Measurements from ENCODE around the gene BTBD6.
"Not testable (repeated sequence)": the region's sequence is repeated elsewhere in the genome, so short reads cannot be mapped to it uniquely, and the experiment has no call there.

Gene BTBD6

GRCh38 chr14:105261781-105262180 lies 13.4 kb downstream of the BTBD6 start:
- no peak for FAIRE-seq
- no peak for DNase-seq (ENCODE audit: insufficient read length, low spot score)

- DNase-seq (ENCODE audit: insufficient read length, low spot score), result no peak
- no peak for FAIRE-seq
These were observed 19.7 kb downstream of the BTBD6 start for GRCh38 chr14:105267820-105268548.

GRCh38 chr14:105268736-105269354 lies 20.5 kb downstream of the BTBD6 start:
- no peak for FAIRE-seq
- DNase-seq (ENCODE audit: insufficient read length, low spot score), result no peak

- FAIRE-seq (no peak), DNase-seq (ENCODE audit: insufficient read length, low spot score) (no peak)
These were observed 21.1 kb downstream of the BTBD6 start for GRCh38 chr14:105269405-105269804.

- FAIRE-seq, result no peak
These were observed 23.0 kb downstream of the BTBD6 start for GRCh38 chr14:105271224-105271890.

GRCh38 chr14:105272623-105273022 lies 24.3 kb downstream of the BTBD6 start:
- FAIRE-seq (no peak), DNase-seq (ENCODE audit: insufficient read length, low spot score) (no peak)

More at GRCh38 chr14:105271224-105271890, 23.0 kb downstream of the BTBD6 start:
- DNase-seq (ENCODE audit: insufficient read length, low spot score), result no peak

GRCh38 chr14:105273062-105273461 lies 24.7 kb downstream of the BTBD6 start:
- FAIRE-seq (no peak), DNase-seq (ENCODE audit: insufficient read length, low spot score) (no peak)

- FAIRE-seq, result peak; percentile 28
- no peak for DNase-seq (ENCODE audit: insufficient read length, low spot score)
These were observed 26.3 kb downstream of the BTBD6 start for GRCh38 chr14:105274637-105275036.

GRCh38 chr14:105275267-105275946 lies 27.1 kb downstream of the BTBD6 start:
- FAIRE-seq, result peak; percentile 28

GRCh38 chr14:105277448-105277847 lies 29.1 kb downstream of the BTBD6 start:
- not testable (repeated sequence) for DNase-seq (ENCODE audit: insufficient read length, low spot score); FAIRE-seq

More at GRCh38 chr14:105275267-105275946, 27.1 kb downstream of the BTBD6 start:
- DNase-seq (ENCODE audit: insufficient read length, low spot score), result peak; percentile 60

GRCh38 chr14:105279642-105280361 lies 31.5 kb downstream of the BTBD6 start:
- FAIRE-seq, result peak; percentile 51

GRCh38 chr14:105280525-105280924 lies 32.2 kb downstream of the BTBD6 start:
- FAIRE-seq, result no peak
- no peak for DNase-seq (ENCODE audit: insufficient read length, low spot score)

More at GRCh38 chr14:105279642-105280361, 31.5 kb downstream of the BTBD6 start:
- no peak for DNase-seq (ENCODE audit: insufficient read length, low spot score)

GRCh38 chr14:105281371-105282097 lies 33.2 kb downstream of the BTBD6 start:
- no peak for FAIRE-seq
- DNase-seq (ENCODE audit: insufficient read length, low spot score), result peak; percentile 65

GRCh38 chr14:105282098-105282725 lies 33.9 kb downstream of the BTBD6 start:
- DNase-seq (ENCODE audit: insufficient read length, low spot score) (no peak), FAIRE-seq (no peak)

- DNase-seq (ENCODE audit: insufficient read length, low spot score), result no peak
These were observed 34.7 kb downstream of the BTBD6 start for GRCh38 chr14:105283028-105283427.

GRCh38 chr14:105283899-105284298 lies 35.6 kb downstream of the BTBD6 start:
- DNase-seq (ENCODE audit: insufficient read length, low spot score) (no peak), FAIRE-seq (no peak)

More at GRCh38 chr14:105283028-105283427, 34.7 kb downstream of the BTBD6 start:
- no peak for FAIRE-seq

- FAIRE-seq (no peak), DNase-seq (ENCODE audit: insufficient read length, low spot score) (no peak)
These were observed 36.8 kb downstream of the BTBD6 start for GRCh38 chr14:105285174-105285573.

GRCh38 chr14:105286759-105287144 lies 38.4 kb downstream of the BTBD6 start:
- DNase-seq (ENCODE audit: insufficient read length, low spot score), result no peak
- no peak for FAIRE-seq

Data from HTR-8/SVneo (cell line).